GM12878 (cell line): ENCODE data around the gene CELF2. TPM values are rescaled to one million over a fixed set of nuclear protein-coding genes. Genes with fewer than 3 reads are reported as not detected.

Experiments used
- ATAC-seq: fragments of 200-7000 bp; cut with Tn5 transposase; 3 replicates; pipeline ENCODE4 v1.9.1; 2020; ENCODE audit warnings: mild to moderate bottlenecking, moderate library complexity
- BruUV-seq: library from RNA; stranded (reverse); fragments of 400-500 nt; replicated peaks from 2 replicates; lab custom pipeline; 2021; lab: Mats Ljungman, UMichigan
- CTCF ChIA-PET: fragments of 300-600 bp; sonication (Branson Sonifier 250); formaldehyde crosslinking; extraction: SDS; loops from one replicate; lab custom pipeline; 2021; ENCODE audit warnings: inconsistent platforms; lab: Yijun Ruan, JAX
- POLR2A ChIA-PET: fragments of 350-600 bp; formaldehyde crosslinking; extraction: SDS; loops from one replicate; lab custom pipeline; 2021; ENCODE audit warnings: inconsistent platforms; lab: Charles Lee
- RAD21 ChIA-PET: fragments of 300-600 bp; sonication (Branson Sonifier 250); formaldehyde crosslinking; loops from one replicate; lab custom pipeline; 2023; ENCODE audit warnings: antibody characterized with exemption; ENCODE audit not compliant: unreplicated experiment; lab: Charles Lee
- SMC1A ChIA-PET: fragments of 300-600 bp; sonication (Branson Sonifier 250); formaldehyde crosslinking; loops from one replicate; lab custom pipeline; 2023; ENCODE audit not compliant: unreplicated experiment, uncharacterized antibody; lab: Charles Lee
- DNase-seq: peaks from one replicate; pipeline ENCODE4 v3.0.0-alpha.2; 2011; ENCODE audit warnings: low read depth, low spot score
- FAIRE-seq: peaks from 3 replicates; lab custom pipeline; 2011; peaks lifted over from hg19 to GRCh38; lab: Jason Lieb, UNC
- H2AFZ ChIP-seq: 2 replicates; pipeline ENCODE4 v1.6.0; 2011; ENCODE audit warnings: low read depth, low read length, control low read depth; ENCODE audit not compliant: control insufficient read depth
- H3K27ac ChIP-seq: 2 replicates; pipeline ENCODE4 v1.5.1; 2011; ENCODE audit warnings: control low read depth; ENCODE audit not compliant: control insufficient read depth, insufficient read depth
- H3K27me3 ChIP-seq, 2 experiments: replicated peaks in 1 of 2; 2 replicates each; pipeline versions ENCODE4 v1.6.0 to v1.6.1; 2011; ENCODE audit warnings: low read length in 1 of 2; ENCODE audit not compliant: control insufficient read depth in 2 of 2, insufficient read depth in 2 of 2
- H3K36me3 ChIP-seq, 2 experiments: 2 replicates each; pipeline ENCODE4 v1.5.1; 2011; ENCODE audit warnings: low read length in 1 of 2; ENCODE audit not compliant: control insufficient read depth in 2 of 2, insufficient read depth in 2 of 2
- H3K4me1 ChIP-seq: 2 replicates; pipeline ENCODE4 v1.6.1; 2011; ENCODE audit warnings: mild to moderate bottlenecking, low read length, moderate library complexity, mixed read lengths; ENCODE audit not compliant: control insufficient read depth, insufficient read depth
- H3K4me2 ChIP-seq: 2 replicates; pipeline ENCODE4 v1.6.0; 2011; ENCODE audit warnings: control low read depth; ENCODE audit not compliant: control insufficient read depth, insufficient read depth
- H3K4me3 ChIP-seq: fragments of 200-600 bp; sonication (generic); 2 replicates; pipeline ENCODE4 v1.5.1; 2016
- H3K79me2 ChIP-seq: 2 replicates; pipeline ENCODE4 v1.6.0; 2011; ENCODE audit warnings: low read length; ENCODE audit not compliant: control insufficient read depth, insufficient read depth
- H3K9ac ChIP-seq: 2 replicates; pipeline ENCODE4 v1.8.0; 2011; ENCODE audit warnings: low read length, control low read depth, mixed read lengths; ENCODE audit not compliant: control insufficient read depth, insufficient read depth
- H3K9me3 ChIP-seq: replicated peaks from 3 replicates; pipeline ENCODE4 v1.5.1; 2011; ENCODE audit warnings: mild to moderate bottlenecking, low read length; ENCODE audit not compliant: control insufficient read depth, insufficient read depth
- H4K20me1 ChIP-seq: 2 replicates; pipeline ENCODE4 v1.6.0; 2011; ENCODE audit not compliant: control insufficient read depth, insufficient read depth
- ASH2L ChIP-seq: fragments of 300-600, 200-600 bp; sonication (generic); IDR thresholded peaks from 2 replicates; pipeline ENCODE4 v1.6.1; 2017; ENCODE audit warnings: low read depth, mild to moderate bottlenecking, borderline replicate concordance
- BRCA1 ChIP-seq: IDR thresholded peaks from 2 replicates; pipeline ENCODE4 v1.6.1; 2011; ENCODE audit warnings: low read depth, low read length, improper control_type of control experiment
- CEBPZ ChIP-seq: fragments of 150-350 bp; IDR thresholded peaks from 2 replicates; pipeline ENCODE4 v1.6.1; 2016; ENCODE audit warnings: low read depth, low read length
- CHD1 ChIP-seq: IDR thresholded peaks from 2 replicates; pipeline ENCODE4 v1.6.1; 2012; ENCODE audit warnings: low read depth, low read length, improper control_type of control experiment
- CHD4 ChIP-seq: fragments of 200-600 bp; sonication (generic); IDR thresholded peaks from 2 replicates; pipeline ENCODE4 v1.6.1; 2016; ENCODE audit warnings: mild to moderate bottlenecking
- EGR1 ChIP-seq, 2 experiments: IDR thresholded peaks; 1 replicate in 1 of 2; 2 replicates in 1 of 2; pipeline ENCODE4 v1.6.1; 2011 to 2012; ENCODE audit warnings: low read depth in 2 of 2, low read length in 2 of 2, borderline replicate concordance in 1 of 2, mild to moderate bottlenecking in 1 of 2, moderate library complexity in 1 of 2
- ELK1 ChIP-seq: IDR thresholded peaks from 2 replicates; pipeline ENCODE4 v1.6.1; 2012; ENCODE audit warnings: low read depth, low read length, improper control_type of control experiment
- IRF3 ChIP-seq: fragments of 450-650 bp; IDR thresholded peaks from 2 replicates; pipeline ENCODE4 v1.6.1; 2014; ENCODE audit warnings: mild to moderate bottlenecking
- IRF4 ChIP-seq: IDR thresholded peaks from 2 replicates; pipeline ENCODE4 v1.6.1; 2011; ENCODE audit warnings: low read depth, low read length
- JUND ChIP-seq: IDR thresholded peaks from 2 replicates; pipeline ENCODE4 v1.6.1; 2012; ENCODE audit warnings: low read depth, mild to moderate bottlenecking, low read length, improper control_type of control experiment, moderate library complexity
- MEF2B ChIP-seq: fragments of 450-650 bp; IDR thresholded peaks from 2 replicates; pipeline ENCODE4 v1.6.1; 2018; ENCODE audit warnings: mild to moderate bottlenecking, moderate library complexity; ENCODE audit not compliant: partially characterized antibody, poor library complexity, severe bottlenecking
- MXI1 ChIP-seq: fragments of 150-350 bp; IDR thresholded peaks from 2 replicates; pipeline ENCODE4 v1.6.1; 2011; ENCODE audit warnings: low read depth, mild to moderate bottlenecking, inconsistent platforms, low read length, improper control_type of control experiment
- NFYB ChIP-seq: IDR thresholded peaks from 2 replicates; pipeline ENCODE4 v1.6.1; 2011; ENCODE audit warnings: low read depth, mild to moderate bottlenecking, low read length, improper control_type of control experiment, moderate library complexity; ENCODE audit not compliant: insufficient read depth
- PAX5 ChIP-seq: IDR thresholded peaks from 2 replicates; pipeline ENCODE4 v1.6.1; 2011; ENCODE audit warnings: low read depth, low read length, borderline replicate concordance
- SRF ChIP-seq, 2 experiments: IDR thresholded peaks; 2 replicates each; pipeline ENCODE4 v1.6.1; 2011; ENCODE audit warnings: low read depth in 2 of 2, low read length in 2 of 2, mild to moderate bottlenecking in 1 of 2, moderate library complexity in 1 of 2
- ZBTB33 ChIP-seq: fragments of 450-650 bp; IDR thresholded peaks from 2 replicates; pipeline ENCODE4 v1.6.1; 2017; ENCODE audit warnings: mild to moderate bottlenecking
- ZNF274 ChIP-seq: IDR thresholded peaks from one replicate; pipeline ENCODE4 v1.8.0; 2011; ENCODE audit not compliant: insufficient read length, insufficient read depth
- WGBS: methylation state at CpG from one replicate; pipeline ENCODE4 v1.1.6; 2016; ENCODE audit warnings: low lambda C conversion rate; ENCODE audit not compliant: insufficient replicate concordance, insufficient coverage; ENCODE audit errors: missing lambda C conversion rate; 5-methylcytosine and 5-hydroxymethylcytosine counted together
- in situ Hi-C: fragments of 300-500 bp; cut with MboI; formaldehyde crosslinking; loops from 9 replicates; pipeline ENCODE4 v1.14.3; 2018; ENCODE audit warnings: mixed read lengths
- intact Hi-C: fragments of 100-400 bp; cut with micrococcal nuclease; formaldehyde crosslinking; loops from one replicate; pipeline ENCODE4 v1.14.2; 2022; ENCODE audit not compliant: unreplicated experiment
- polyA plus RNA-seq, 11 experiments: library from polyadenylated mRNA; depleted of rRNA in 4 of 11; unstranded in 6 of 11; stranded (reverse) in 5 of 11; fragments of >200 nt; fragmentation: Nextera tagmentation in 4 of 11; fragmentation: Illumina TruSeq in 1 of 11; extraction: Ambion mirVana in 4 of 11; extraction: Trizol in 1 of 11; gene quantifications; 1 replicate in 1 of 11; 2 replicates in 10 of 11; pipeline versions ENCODE4 v1.2.1 to v1.2.3, GENCODE V29; 2011 to 2016; ENCODE audit warnings: inconsistent platforms in 2 of 11, missing spikeins in 2 of 11, low read depth in 1 of 11
- total RNA-seq, 4 experiments: library from RNA; depleted of rRNA in 3 of 4; stranded (reverse); fragments of >200 nt in 3 of 4; fragmentation: Illumina TruSeq in 1 of 4; extraction: Trizol in 1 of 4; gene quantifications; 2 replicates each; pipeline versions ENCODE4 v1.2.1 to v1.2.3, GENCODE V29; 2013 to 2021

CELF2 gene
- total and polyA plus RNA-seq, 10 of the 15 experiments (the other 5 are each of a cell fraction or from before 2014, with no cell fraction given): 20.8 to 129 (median 86.3) TPM

GRCh38 chr10:10987111-10987510, 30.6 kb upstream of the CELF2 start:
- Histone ChIP-seq H3K4me3 (no peak overlapping the region), H3K27me3 (no peaks in the 10 kb centered on the region), H3K9ac (no peak overlapping the region), H3K79me2 (no peaks in the 10 kb centered on the region), H3K4me1 (no peaks in the 10 kb centered on the region), H3K36me3 (no peaks in the 10 kb centered on the region), H4K20me1 (no peaks in the 10 kb centered on the region), H2AFZ (no peak overlapping the region), H3K9me3 (no peaks in the 10 kb centered on the region), H3K27ac (no peak overlapping the region), H3K4me2 (no peak overlapping the region)
- intact Hi-C loops: no loop called here
- POLR2A ChIA-PET: interaction anchor here (0.7 kb wide), 1 partner anchor 222 kb away, joined by 3 read pairs; no protein-coding TSS in a partner anchor
- no peak for FAIRE-seq
- no peak for ATAC-seq
- RAD21 ChIA-PET: no interaction called here
- BruUV-seq: no TSS peak
- no peak for DNase-seq
- SMC1A ChIA-PET: no interaction called here
- in situ Hi-C loops: no loop called here
- 60% methylated on average over 6 of the region's 6 CpGs for WGBS
- CTCF ChIA-PET: no interaction called here
- no peak for TF ChIP-seq ZBTB33
- TF ChIP-seq BRCA1: no peak
- TF ChIP-seq ASH2L: no peak
- no peak for TF ChIP-seq ZNF274
- no peak for TF ChIP-seq MEF2B
- TF ChIP-seq PAX5: no peak
- TF ChIP-seq EGR1 (IDR thresholded peaks at IDR 0.05; ENCODE audit: borderline replicate concordance in 1 of 2, low read depth in 2 of 2, low read length in 2 of 2): no peak
- no peak for TF ChIP-seq JUND
- TF ChIP-seq IRF3: no peak
- no peak for TF ChIP-seq IRF4
- no peak for TF ChIP-seq ELK1
- no peak for TF ChIP-seq CHD4
- TF ChIP-seq CEBPZ: no peak
- no peak for TF ChIP-seq NFYB
- no peak for TF ChIP-seq SRF (IDR thresholded peaks at IDR 0.05; ENCODE audit: low read depth in 2 of 2, low read length in 2 of 2)
- TF ChIP-seq CHD1: no peak
- no peak for TF ChIP-seq MXI1
